A673 (cell line): ENCODE measurements around the gene EFNA5. TPM values are rescaled to one million over a fixed set of nuclear protein-coding genes. Genes with fewer than 3 reads are reported as not detected.

ENCODE experiments used
- BruUV-seq: library from RNA; stranded (reverse); fragments of 400-500 nt; replicated peaks from 2 replicates; lab custom pipeline; 2021; lab: Mats Ljungman, UMichigan
- CTCF ChIA-PET: fragments of 300-600 bp; sonication (Branson Sonifier 250); formaldehyde crosslinking; loops from one replicate; lab custom pipeline; 2022; ENCODE audit warnings: antibody characterized with exemption; lab: Charles Lee
- POLR2A ChIA-PET: fragments of 300-600 bp; sonication (Branson Sonifier 250); formaldehyde crosslinking; loops from one replicate; lab custom pipeline; 2022; ENCODE audit warnings: antibody characterized with exemption; ENCODE audit not compliant: low non-redundant PET; lab: Charles Lee
- DNase-seq: peaks from one replicate; pipeline ENCODE4 v3.0.0-alpha.2; 2015; ENCODE audit warnings: low spot score
- H3K27ac ChIP-seq: fragments of 200-600 bp; sonication (generic); 2 replicates; pipeline ENCODE4 v1.5.1; 2016; ENCODE audit warnings: mixed run types, low read depth, mild to moderate bottlenecking, mixed read lengths, antibody characterized with exemption, low read length; ENCODE audit not compliant: poor library complexity, severe bottlenecking
- H3K27me3 ChIP-seq: fragments of 200-600 bp; sonication (generic); replicated peaks from 2 replicates; pipeline ENCODE4 v1.6.1; 2017; ENCODE audit warnings: mixed run types, low read depth, mild to moderate bottlenecking, mixed read lengths, antibody characterized with exemption, low read length; ENCODE audit not compliant: insufficient read depth, poor library complexity
- H3K36me3 ChIP-seq: fragments of 200-600 bp; sonication (generic); 2 replicates; pipeline ENCODE4 v1.6.1; 2016; ENCODE audit warnings: mixed run types, mild to moderate bottlenecking, mixed read lengths, antibody characterized with exemption, low read length; ENCODE audit not compliant: insufficient read depth, poor library complexity, severe bottlenecking
- H3K4me1 ChIP-seq: fragments of 200-600 bp; sonication (generic); 2 replicates; pipeline ENCODE4 v1.6.1; 2017; ENCODE audit warnings: mixed run types, mild to moderate bottlenecking, mixed read lengths, antibody characterized with exemption, low read length; ENCODE audit not compliant: insufficient read depth, poor library complexity, severe bottlenecking
- H3K4me3 ChIP-seq: fragments of 200-600 bp; sonication (generic); 2 replicates; pipeline ENCODE4 v1.5.1; 2016; ENCODE audit warnings: low read depth, mixed run types, mild to moderate bottlenecking, mixed read lengths, low read length; ENCODE audit not compliant: poor library complexity, severe bottlenecking
- H3K9me3 ChIP-seq: fragments of 200-600 bp; sonication (generic); 2 replicates; pipeline ENCODE4 v1.6.1; 2016; ENCODE audit warnings: mixed run types, low read depth, mild to moderate bottlenecking, mixed read lengths, antibody characterized with exemption, low read length; ENCODE audit not compliant: poor library complexity, severe bottlenecking
- EZH2 ChIP-seq: fragments of 200-600 bp; sonication (generic); IDR thresholded peaks from 2 replicates; pipeline ENCODE4 v1.6.1; 2017; ENCODE audit warnings: borderline replicate concordance, low read depth, mild to moderate bottlenecking, mixed read lengths, antibody characterized with exemption, low read length; ENCODE audit not compliant: poor library complexity, severe bottlenecking
- intact Hi-C: fragments of 100-400 bp; cut with micrococcal nuclease; formaldehyde crosslinking; loops from one replicate; pipeline ENCODE4 v1.10.0; 2022; ENCODE audit not compliant: unreplicated experiment
- total RNA-seq: library from RNA; stranded (reverse); gene quantifications from 2 replicates; pipeline ENCODE4 v1.2.3, GENCODE V29; 2021
- TF ChIP-seq, protein P1 (sequence below): fragments of 300-800, 200-600 bp; sonication (generic); conservative IDR thresholded peaks from 2 replicates; pipeline ENCODE4 v1.5.1; 2017; ENCODE audit warnings: low read depth, mild to moderate bottlenecking, antibody characterized with exemption, low read length, moderate library complexity, mixed read lengths

Gene EFNA5
- total RNA-seq, 1 experiment from 2014 or later = 16.7 TPM

GRCh38 chr5:107624235-107624634 is 46.5 kb downstream of the EFNA5 start:
- DNase-seq = no peak
- intact Hi-C loops = no loop called here
- ChIA-PET CTCF (no interaction called here), POLR2A (no interaction called here)
- Histone ChIP-seq H3K9me3 (no peaks in the 10 kb centered on the region), H3K36me3 (no peaks in the 10 kb centered on the region), H3K27ac (no peak overlapping the region), H3K4me1 (no peaks in the 10 kb centered on the region), H3K27me3 (no peaks in the 10 kb centered on the region), H3K4me3 (no peak overlapping the region)
- TF ChIP-seq, protein P1, sequence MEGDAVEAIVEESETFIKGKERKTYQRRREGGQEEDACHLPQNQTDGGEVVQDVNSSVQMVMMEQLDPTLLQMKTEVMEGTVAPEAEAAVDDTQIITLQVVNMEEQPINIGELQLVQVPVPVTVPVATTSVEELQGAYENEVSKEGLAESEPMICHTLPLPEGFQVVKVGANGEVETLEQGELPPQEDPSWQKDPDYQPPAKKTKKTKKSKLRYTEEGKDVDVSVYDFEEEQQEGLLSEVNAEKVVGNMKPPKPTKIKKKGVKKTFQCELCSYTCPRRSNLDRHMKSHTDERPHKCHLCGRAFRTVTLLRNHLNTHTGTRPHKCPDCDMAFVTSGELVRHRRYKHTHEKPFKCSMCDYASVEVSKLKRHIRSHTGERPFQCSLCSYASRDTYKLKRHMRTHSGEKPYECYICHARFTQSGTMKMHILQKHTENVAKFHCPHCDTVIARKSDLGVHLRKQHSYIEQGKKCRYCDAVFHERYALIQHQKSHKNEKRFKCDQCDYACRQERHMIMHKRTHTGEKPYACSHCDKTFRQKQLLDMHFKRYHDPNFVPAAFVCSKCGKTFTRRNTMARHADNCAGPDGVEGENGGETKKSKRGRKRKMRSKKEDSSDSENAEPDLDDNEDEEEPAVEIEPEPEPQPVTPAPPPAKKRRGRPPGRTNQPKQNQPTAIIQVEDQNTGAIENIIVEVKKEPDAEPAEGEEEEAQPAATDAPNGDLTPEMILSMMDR = no peak
- no peak for TF ChIP-seq EZH2
- BruUV-seq = no TSS peak

GRCh38 chr5:107621089-107621488 is 49.6 kb downstream of the EFNA5 start:
- TF ChIP-seq, protein P1 = no peak
- no peak for TF ChIP-seq EZH2
- DNase-seq = no peak
- no peaks in the 10 kb centered on the region for H3K27me3 ChIP-seq
- ChIA-PET POLR2A (no interaction called here), CTCF (no interaction called here)
- H3K9me3 ChIP-seq = no peaks in the 10 kb centered on the region
- no TSS peak for BruUV-seq
- H3K27ac ChIP-seq = no peak overlapping the region
- intact Hi-C loops = no loop called here
- no peak overlapping the region for H3K4me3 ChIP-seq
- no peaks in the 10 kb centered on the region for H3K36me3 ChIP-seq
- H3K4me1 ChIP-seq = peaks cover 4% of the 10 kb centered on the region

- Histone ChIP-seq H3K4me1 (peaks cover 4% of the 10 kb centered on the region), H3K9me3 (no peaks in the 10 kb centered on the region), H3K27me3 (no peaks in the 10 kb centered on the region), H3K4me3 (no peak overlapping the region), H3K27ac (no peak overlapping the region), H3K36me3 (no peaks in the 10 kb centered on the region)
- no TSS peak for BruUV-seq
- TF ChIP-seq EZH2 = no peak
- TF ChIP-seq, protein P1 = no peak
- ChIA-PET CTCF (no interaction called here), POLR2A (no interaction called here)
- DNase-seq = no peak
- intact Hi-C loops = no loop called here
Measured at GRCh38 chr5:107619781-107620180, 51.0 kb downstream of the EFNA5 start.
